Gastrocnemius medialis (tissue), 4 donors: Measurements from ENCODE around the gene IFT57.

ENCODE experiments used
- CTCF ChIP-seq, 5 experiments: fragments of 450-650 bp in 3 of 5; fragments of 200-600 bp in 2 of 5; sonication (generic) in 2 of 5; IDR thresholded peaks in 4 of 5; conservative IDR thresholded peaks in 1 of 5; 1 replicate in 4 of 5; 2 replicates in 1 of 5; pipeline ENCODE4 v1.5.1; 2016 to 2019; ENCODE audit warnings: antibody characterized with exemption in 5 of 5, mild to moderate bottlenecking in 3 of 5, moderate library complexity in 3 of 5
- POLR2A ChIP-seq, 2 donors: fragments of 450-650 bp; IDR thresholded peaks; one replicate each; pipeline ENCODE4 v1.6.1; 2017; ENCODE audit warnings: antibody characterized with exemption in 2 of 2, mild to moderate bottlenecking in 2 of 2, moderate library complexity in 2 of 2

- TF ChIP-seq CTCF (IDR thresholded peaks at IDR 0.05 in 4 of 5, conservative IDR thresholded peaks at IDR 0.05 in 1 of 5) (no peak), POLR2A (IDR thresholded peaks at IDR 0.05) (no peak)
These were observed 3.0 kb upstream of the IFT57 start for GRCh38 chr3:108225221-108225620.
